Ishikawa (cell line): ENCODE measurements around the gene CAVIN1.

Experiments
- CREB1 ChIP-seq: IDR thresholded peaks from 2 replicates; pipeline ENCODE4 v1.6.1; 2012; ENCODE audit warnings: low read depth
- EGR1 ChIP-seq: IDR thresholded peaks from 2 replicates; pipeline ENCODE4 v1.6.1; 2012
- EP300 ChIP-seq: IDR thresholded peaks from 2 replicates; pipeline ENCODE4 v1.6.1; 2012; ENCODE audit warnings: borderline replicate concordance
- FOXM1 ChIP-seq: IDR thresholded peaks from 2 replicates; pipeline ENCODE4 v1.6.1; 2012; ENCODE audit warnings: low read depth, borderline replicate concordance
- NFIC ChIP-seq: IDR thresholded peaks from 2 replicates; pipeline ENCODE4 v1.6.1; 2012
- RAD21 ChIP-seq: IDR thresholded peaks from 2 replicates; pipeline ENCODE4 v1.6.1; 2012; ENCODE audit warnings: low read depth
- TAF1 ChIP-seq: IDR thresholded peaks from 2 replicates; pipeline ENCODE4 v1.6.1; 2012; ENCODE audit warnings: low read depth, mild to moderate bottlenecking
- TCF12 ChIP-seq: IDR thresholded peaks from 2 replicates; pipeline ENCODE4 v1.6.1; 2012; ENCODE audit warnings: low read depth
- TEAD4 ChIP-seq: IDR thresholded peaks from 2 replicates; pipeline ENCODE4 v1.6.1; 2012
- YY1 ChIP-seq: IDR thresholded peaks from 2 replicates; pipeline ENCODE4 v1.6.1; 2012; ENCODE audit warnings: low read depth
- TF ChIP-seq, protein P1 (sequence below): IDR thresholded peaks from 2 replicates; pipeline ENCODE4 v1.6.1; 2012

The CAVIN1 gene

DNA sequence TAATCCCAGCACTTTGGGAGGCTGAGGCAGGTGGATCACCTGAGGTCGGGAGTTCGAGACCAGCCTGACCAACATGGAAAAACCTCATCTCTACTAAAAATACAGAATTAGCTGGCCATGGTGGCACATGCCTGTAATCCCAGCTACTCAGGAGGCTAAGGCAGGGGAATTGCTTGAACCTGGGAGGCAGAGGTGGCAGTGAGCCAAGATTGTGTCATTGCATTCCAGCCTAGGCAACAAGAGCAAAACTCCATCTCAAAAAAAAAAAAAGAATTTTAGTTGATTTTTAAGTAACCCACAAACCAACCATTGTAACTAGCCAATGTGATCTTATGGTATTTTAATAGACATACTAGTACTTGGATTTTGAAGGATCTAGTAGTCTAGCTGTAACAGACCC lies 62.7 kb downstream of the CAVIN1 start:
- peak; percentile 54 for TF ChIP-seq NFIC

DNA sequence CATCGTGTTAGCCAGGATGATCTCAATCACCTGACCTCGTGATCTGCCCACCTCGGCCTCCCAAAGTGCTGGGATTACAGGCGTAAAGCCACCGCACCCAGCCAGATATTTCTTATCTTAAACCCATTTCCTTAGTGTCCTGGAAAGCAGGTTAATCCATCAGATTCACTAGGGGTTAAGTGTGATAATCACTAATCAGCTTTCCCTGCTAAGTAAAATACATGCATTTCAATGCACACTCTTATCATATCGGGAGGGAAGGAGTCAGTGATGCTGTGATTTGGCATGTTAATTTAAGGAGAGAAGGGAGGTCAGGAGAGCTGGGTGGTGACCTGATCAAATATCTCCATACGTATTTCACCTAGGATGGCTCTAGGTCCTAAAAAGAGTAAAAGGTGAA lies 63.9 kb downstream of the CAVIN1 start:
- TF ChIP-seq TEAD4 = no peak
- TF ChIP-seq YY1 = no peak
- no peak for TF ChIP-seq EGR1
- no peak for TF ChIP-seq CREB1
- no peak for TF ChIP-seq TAF1

DNA sequence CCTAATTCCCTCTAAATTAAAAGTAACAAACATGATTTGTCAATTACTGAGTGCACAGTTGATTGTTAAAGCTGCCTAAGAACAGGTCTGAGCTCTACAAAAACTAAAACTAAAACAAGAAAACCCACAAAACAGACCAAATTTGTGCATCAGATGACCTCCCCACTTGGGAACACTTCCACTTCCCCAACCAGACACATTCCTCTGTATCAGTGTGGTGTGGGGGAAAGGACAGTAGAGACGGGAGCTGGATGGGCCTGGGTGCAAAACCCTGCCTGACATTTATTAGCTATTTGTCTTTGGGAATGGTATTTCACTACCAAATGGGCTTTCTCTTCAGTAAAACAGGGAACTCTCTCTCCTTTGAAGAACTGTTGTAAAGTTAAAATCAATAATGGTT lies 64.6 kb downstream of the CAVIN1 start:
- TF ChIP-seq FOXM1 = no peak
- TF ChIP-seq TCF12 = no peak
- no peak for TF ChIP-seq EP300

DNA sequence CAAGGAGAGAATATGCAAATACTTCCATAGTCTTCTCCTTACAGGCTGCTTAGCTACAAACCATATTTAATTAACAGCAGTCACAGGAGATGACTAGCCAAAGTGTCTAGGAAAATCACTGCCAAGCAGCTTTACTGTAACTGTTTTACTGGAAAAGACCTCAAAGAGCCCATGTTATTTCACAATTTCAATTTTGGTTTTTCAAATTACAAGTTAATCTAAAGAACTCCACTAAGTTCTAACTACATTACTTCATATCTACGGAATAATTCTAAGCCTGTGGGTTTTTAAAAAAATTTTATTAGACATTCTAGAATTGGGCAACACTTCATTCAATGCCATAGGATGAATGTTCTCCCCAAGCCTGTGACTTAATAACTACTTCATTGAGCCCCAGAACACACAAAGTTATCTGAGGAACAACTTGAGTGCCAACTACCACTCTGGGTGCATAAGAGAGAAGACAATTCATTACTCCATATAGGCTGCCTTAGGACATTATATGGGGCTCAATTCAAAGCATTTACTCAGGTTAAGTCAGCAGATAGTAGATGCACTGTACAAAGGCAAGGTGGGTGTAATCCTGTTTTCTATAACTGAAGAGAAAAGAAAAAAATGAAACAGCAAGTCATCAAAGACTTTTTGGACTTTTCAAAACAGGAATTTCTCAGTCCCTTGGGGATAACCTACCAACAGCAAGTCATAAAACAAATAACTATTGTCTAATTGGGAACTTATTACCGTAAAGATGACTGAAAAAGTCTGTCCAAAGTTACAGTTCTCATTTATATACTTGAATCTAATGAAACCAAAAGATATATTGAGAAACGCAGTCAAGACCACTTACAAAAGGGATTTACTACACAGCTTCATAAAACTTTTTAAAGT lies 67.9 kb downstream of the CAVIN1 start:
- TF ChIP-seq FOXM1 (no peak), RAD21 (no peak), CREB1 (no peak)
- TF ChIP-seq, protein P1, sequence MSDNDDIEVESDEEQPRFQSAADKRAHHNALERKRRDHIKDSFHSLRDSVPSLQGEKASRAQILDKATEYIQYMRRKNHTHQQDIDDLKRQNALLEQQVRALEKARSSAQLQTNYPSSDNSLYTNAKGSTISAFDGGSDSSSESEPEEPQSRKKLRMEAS = no peak
